Epithelial cell of prostate (primary cell): ENCODE measurements around the gene CCDC14.
A peak's percentile ranks its signal among the peaks of the same experiment; 100 is the strongest.
"Not testable (repeated sequence)": the region's sequence is repeated elsewhere in the genome, so short reads cannot be mapped to it uniquely, and the experiment has no call there.

Source experiments
- DNase-seq: peaks from one replicate; pipeline ENCODE4 v3.0.0-alpha.2; 2011; ENCODE audit warnings: low read depth, low spot score
- H3K27ac ChIP-seq: fragments of 450-650 bp; 2 replicates; pipeline ENCODE4 v1.5.1; 2017; ENCODE audit warnings: mild to moderate bottlenecking

The CCDC14 gene

GRCh38 chr3:123960781-123961507 is at the start of gene CCDC14:
Gene CCDC14, minus strand, starts transcription at chr3:123961229. Its CDS starts 56 bp downstream, at chr3:123961173.
- H3K27ac ChIP-seq = peak within 1 kb of the TSS; percentile 66
- DNase-seq = peak; percentile 44

- H3K27ac ChIP-seq, DNase-seq: not testable (repeated sequence)
Observed at GRCh38 chr3:124008321-124008720, 47.3 kb upstream of the CCDC14 start.

- no peak for DNase-seq
- no peak overlapping the region for H3K27ac ChIP-seq
Observed at GRCh38 chr3:124007186-124007585, 46.2 kb upstream of the CCDC14 start.

GRCh38 chr3:124002405-124003079 is 41.5 kb upstream of the CCDC14 start:
- DNase-seq, H3K27ac ChIP-seq: not testable (repeated sequence)

- not testable (repeated sequence) for DNase-seq, H3K27ac ChIP-seq
Observed at GRCh38 chr3:124001366-124001765, 40.3 kb upstream of the CCDC14 start.

- H3K27ac ChIP-seq = no peak overlapping the region
- DNase-seq = no peak
Observed at GRCh38 chr3:123997543-123997942, 36.5 kb upstream of the CCDC14 start.

GRCh38 chr3:123993818-123994217 is 32.8 kb upstream of the CCDC14 start:
- no peak for DNase-seq
- H3K27ac ChIP-seq = no peak overlapping the region

GRCh38 chr3:123991730-123992588 is 30.9 kb upstream of the CCDC14 start, which contains the start of gene ROPN1:
Gene ROPN1, minus strand, starts transcription at chr3:123992124. Its CDS starts 11,643 bp downstream, at chr3:123980481.
- H3K27ac ChIP-seq, DNase-seq: not testable (repeated sequence)

GRCh38 chr3:123986427-123986826 is 25.4 kb upstream of the CCDC14 start:
- no peak overlapping the region for H3K27ac ChIP-seq
- DNase-seq = no peak

GRCh38 chr3:123984957-123985356 is 23.9 kb upstream of the CCDC14 start:
- DNase-seq = no peak
- H3K27ac ChIP-seq = no peak overlapping the region

- no peak overlapping the region for H3K27ac ChIP-seq
- no peak for DNase-seq
Observed at GRCh38 chr3:123984350-123984749, 23.3 kb upstream of the CCDC14 start.

- not testable (repeated sequence) for DNase-seq, H3K27ac ChIP-seq
Observed at GRCh38 chr3:123981317-123981716, 20.3 kb upstream of the CCDC14 start.

GRCh38 chr3:123980539-123980938 is 19.5 kb upstream of the CCDC14 start:
- DNase-seq = no peak

GRCh38 chr3:123979525-123980501 is 18.8 kb upstream of the CCDC14 start:
- DNase-seq, H3K27ac ChIP-seq: not testable (repeated sequence)

More at GRCh38 chr3:123980539-123980938, 19.5 kb upstream of the CCDC14 start:
- H3K27ac ChIP-seq = no peak overlapping the region

GRCh38 chr3:123976904-123977303 is 15.9 kb upstream of the CCDC14 start:
- H3K27ac ChIP-seq, DNase-seq: not testable (repeated sequence)

GRCh38 chr3:123976181-123976898 is 15.3 kb upstream of the CCDC14 start:
- DNase-seq = not testable (repeated sequence)

GRCh38 chr3:123975030-123975429 is 14.0 kb upstream of the CCDC14 start:
- H3K27ac ChIP-seq, DNase-seq: not testable (repeated sequence)

More at GRCh38 chr3:123976181-123976898, 15.3 kb upstream of the CCDC14 start:
- not testable (repeated sequence) for H3K27ac ChIP-seq

- DNase-seq = no peak
- no peak overlapping the region for H3K27ac ChIP-seq
Observed at GRCh38 chr3:123971406-123971805, 10.4 kb upstream of the CCDC14 start.

- DNase-seq, H3K27ac ChIP-seq: not testable (repeated sequence)
Observed at GRCh38 chr3:123967260-123967659, 6.2 kb upstream of the CCDC14 start.
